Measurements from ENCODE around the gene EOLA2. TPM values are rescaled to one million over a fixed set of nuclear protein-coding genes. Genes with fewer than 3 reads are reported as not detected.
A peak's percentile ranks its signal among the peaks of the same experiment; 100 is the strongest.

EOLA2 gene
- total RNA-seq, 1 donor from 2014 or later = 53.0 TPM

DNA sequence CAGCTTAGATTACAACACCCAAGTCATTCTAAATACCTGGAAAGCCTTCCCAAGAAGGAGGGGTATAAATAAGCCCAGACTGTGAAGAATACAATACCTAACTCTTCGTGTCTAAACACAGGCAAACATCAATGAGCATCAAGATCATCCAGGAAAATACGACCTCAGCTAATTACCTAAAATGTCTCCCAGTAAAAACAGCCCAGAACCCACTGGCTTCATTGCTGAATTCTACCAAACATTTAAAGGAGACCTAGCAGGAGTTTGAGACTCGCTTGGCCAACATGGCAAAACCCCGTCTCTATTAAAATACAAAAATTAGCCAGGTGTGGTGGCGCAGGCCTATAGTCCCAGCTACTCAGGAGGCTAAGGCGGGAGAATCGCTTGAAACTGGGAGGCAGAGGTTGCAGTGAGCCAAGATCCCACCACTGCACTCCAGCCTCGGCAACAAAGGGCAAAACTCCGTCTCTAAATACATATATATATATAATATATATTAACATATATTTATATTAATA lies 28.1 kb downstream of the EOLA2 start:
- Mint-ChIP-seq H3K27me3 (ENCODE audit: unreplicated experiment) (no peaks in the 10 kb centered on the region), H3K36me3 (ENCODE audit: unreplicated experiment) (no peaks in the 10 kb centered on the region), H3K4me1 (ENCODE audit: low read depth, unreplicated experiment) (peaks cover 2% of the 10 kb centered on the region), H3K27ac (ENCODE audit: unreplicated experiment) (no peak overlapping the region), H3K4me3 (ENCODE audit: unreplicated experiment) (no peak overlapping the region), H3K9me3 (ENCODE audit: unreplicated experiment) (no peaks in the 10 kb centered on the region)
- TF ChIP-seq, protein P1, sequence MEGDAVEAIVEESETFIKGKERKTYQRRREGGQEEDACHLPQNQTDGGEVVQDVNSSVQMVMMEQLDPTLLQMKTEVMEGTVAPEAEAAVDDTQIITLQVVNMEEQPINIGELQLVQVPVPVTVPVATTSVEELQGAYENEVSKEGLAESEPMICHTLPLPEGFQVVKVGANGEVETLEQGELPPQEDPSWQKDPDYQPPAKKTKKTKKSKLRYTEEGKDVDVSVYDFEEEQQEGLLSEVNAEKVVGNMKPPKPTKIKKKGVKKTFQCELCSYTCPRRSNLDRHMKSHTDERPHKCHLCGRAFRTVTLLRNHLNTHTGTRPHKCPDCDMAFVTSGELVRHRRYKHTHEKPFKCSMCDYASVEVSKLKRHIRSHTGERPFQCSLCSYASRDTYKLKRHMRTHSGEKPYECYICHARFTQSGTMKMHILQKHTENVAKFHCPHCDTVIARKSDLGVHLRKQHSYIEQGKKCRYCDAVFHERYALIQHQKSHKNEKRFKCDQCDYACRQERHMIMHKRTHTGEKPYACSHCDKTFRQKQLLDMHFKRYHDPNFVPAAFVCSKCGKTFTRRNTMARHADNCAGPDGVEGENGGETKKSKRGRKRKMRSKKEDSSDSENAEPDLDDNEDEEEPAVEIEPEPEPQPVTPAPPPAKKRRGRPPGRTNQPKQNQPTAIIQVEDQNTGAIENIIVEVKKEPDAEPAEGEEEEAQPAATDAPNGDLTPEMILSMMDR (IDR thresholded peaks at IDR 0.05; ENCODE audit: partially characterized antibody, unreplicated experiment) = no peak
- no peak for DNase-seq

DNA sequence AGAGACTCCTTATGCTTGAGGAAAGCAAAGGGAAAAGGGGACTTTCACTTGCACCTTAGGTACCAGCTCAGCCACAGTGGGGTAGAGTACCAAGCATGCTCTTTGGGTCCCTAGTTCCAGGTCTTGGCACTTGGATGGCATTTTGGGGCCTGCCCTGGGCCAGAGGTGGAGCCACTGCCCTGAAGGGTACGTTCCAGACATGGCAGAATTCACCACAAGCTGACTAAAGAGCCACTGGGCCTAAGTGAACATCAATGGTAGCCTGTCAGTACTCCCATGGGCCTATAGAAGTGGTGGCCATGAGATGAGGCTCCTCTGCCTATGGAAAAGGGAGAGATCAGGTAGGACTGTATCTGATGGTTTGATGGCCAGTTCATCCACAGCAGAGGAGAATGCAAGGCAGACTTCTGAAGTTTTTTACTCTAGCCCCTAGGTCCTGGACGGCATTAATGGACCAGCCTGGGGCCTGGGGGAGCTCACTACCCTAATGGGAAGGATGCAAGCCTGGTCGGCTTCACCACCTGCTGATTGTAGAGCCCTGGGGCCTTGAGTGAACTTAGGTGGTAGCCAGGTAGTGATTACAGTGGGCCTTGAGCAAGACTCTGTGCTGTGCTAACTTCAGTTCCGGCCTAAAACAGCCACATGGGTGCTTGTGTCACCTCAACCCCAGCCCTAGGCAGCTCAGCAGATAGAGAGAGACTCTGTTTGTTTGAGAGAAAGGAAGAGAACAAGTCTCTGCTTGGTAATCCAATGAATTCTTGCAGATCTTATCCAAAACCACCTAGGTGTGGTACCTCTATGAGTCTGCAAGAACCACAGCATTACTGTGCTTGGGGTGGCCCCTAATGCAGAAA lies 28.7 kb downstream of the EOLA2 start:
- DNase-seq = no peak
- Mint-ChIP-seq H3K36me3 (ENCODE audit: unreplicated experiment) (no peaks in the 10 kb centered on the region), H3K27me3 (ENCODE audit: unreplicated experiment) (no peaks in the 10 kb centered on the region), H3K4me1 (ENCODE audit: low read depth, unreplicated experiment) (peaks cover 2% of the 10 kb centered on the region), H3K27ac (ENCODE audit: unreplicated experiment) (no peak overlapping the region), H3K9me3 (ENCODE audit: unreplicated experiment) (no peaks in the 10 kb centered on the region), H3K4me3 (ENCODE audit: unreplicated experiment) (no peak overlapping the region)
- TF ChIP-seq, protein P1 (IDR thresholded peaks at IDR 0.05; ENCODE audit: partially characterized antibody, unreplicated experiment) = no peak

DNA sequence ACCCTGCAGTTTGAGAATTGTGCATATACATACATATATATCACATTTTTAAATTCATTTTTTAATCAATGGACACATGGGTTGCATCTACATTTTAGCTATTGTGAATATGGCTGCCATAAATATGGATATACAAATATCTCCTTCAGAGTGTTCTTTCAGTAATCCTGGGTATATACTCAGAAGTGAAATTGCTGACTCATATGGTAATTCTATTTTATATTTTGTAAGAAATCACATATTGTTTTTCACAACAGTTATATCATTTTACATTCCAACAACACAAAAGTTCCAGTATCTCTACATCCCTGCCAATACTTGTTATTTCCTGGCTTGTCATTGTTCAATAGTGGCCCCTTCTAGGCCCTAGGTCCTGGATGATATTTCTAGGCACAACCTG lies 29.6 kb downstream of the EOLA2 start:
- Mint-ChIP-seq H3K4me1 (ENCODE audit: low read depth, unreplicated experiment) (peaks cover 2% of the 10 kb centered on the region), H3K27me3 (ENCODE audit: unreplicated experiment) (no peaks in the 10 kb centered on the region), H3K9me3 (ENCODE audit: unreplicated experiment) (no peaks in the 10 kb centered on the region), H3K36me3 (ENCODE audit: unreplicated experiment) (no peaks in the 10 kb centered on the region), H3K27ac (ENCODE audit: unreplicated experiment) (no peak overlapping the region), H3K4me3 (ENCODE audit: unreplicated experiment) (no peak overlapping the region)
- no peak for DNase-seq
- TF ChIP-seq, protein P1 (IDR thresholded peaks at IDR 0.05; ENCODE audit: partially characterized antibody, unreplicated experiment) = no peak

DNA sequence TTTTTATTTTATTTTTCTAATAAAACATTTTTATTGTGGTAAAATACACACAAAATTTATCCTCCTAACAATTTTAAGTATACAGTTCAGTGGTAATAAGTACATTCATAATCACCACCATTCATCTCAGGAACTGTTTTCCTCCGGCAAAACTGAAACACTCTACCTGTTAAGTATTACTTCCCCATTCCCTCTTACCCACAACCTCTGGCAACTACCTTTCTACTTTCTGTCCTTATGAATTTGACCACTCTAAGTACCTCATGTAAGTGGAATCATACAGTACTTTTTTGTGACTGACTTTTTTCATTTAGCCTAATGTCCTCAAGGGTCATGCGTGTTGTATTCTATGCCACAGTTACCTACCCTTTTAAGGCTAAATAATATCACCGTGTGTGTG lies 30.0 kb downstream of the EOLA2 start:
- no peaks in the 10 kb centered on the region for H3K9me3 Mint-ChIP-seq (ENCODE audit: unreplicated experiment)
- DNase-seq = no peak
- peaks cover 2% of the 10 kb centered on the region for H3K4me1 Mint-ChIP-seq (ENCODE audit: low read depth, unreplicated experiment)
- TF ChIP-seq, protein P1 (IDR thresholded peaks at IDR 0.05; ENCODE audit: partially characterized antibody, unreplicated experiment) = no peak
- H3K36me3 Mint-ChIP-seq (ENCODE audit: unreplicated experiment) = no peaks in the 10 kb centered on the region
- no peaks in the 10 kb centered on the region for H3K27me3 Mint-ChIP-seq (ENCODE audit: unreplicated experiment)
- peak overlapping the region; percentile 13 for H3K27ac Mint-ChIP-seq (ENCODE audit: unreplicated experiment)
- H3K4me3 Mint-ChIP-seq (ENCODE audit: unreplicated experiment) = no peak overlapping the region

Data from glutamatergic neuron (in vitro differentiated cells).